ENCODE measurements around the gene CNBD2. TPM values are rescaled to one million over a fixed set of nuclear protein-coding genes. Genes with fewer than 3 reads are reported as not detected.
"Not testable (repeated sequence)": the region's sequence is repeated elsewhere in the genome, so short reads cannot be mapped to it uniquely, and the experiment has no call there.

Gene CNBD2
- total RNA-seq, 2 donors from 2014 or later, result 1.0 to 4.0 TPM

GRCh38 chr20:35942243-35942642, 26.1 kb upstream of the CNBD2 start:
- TF ChIP-seq, protein P1, sequence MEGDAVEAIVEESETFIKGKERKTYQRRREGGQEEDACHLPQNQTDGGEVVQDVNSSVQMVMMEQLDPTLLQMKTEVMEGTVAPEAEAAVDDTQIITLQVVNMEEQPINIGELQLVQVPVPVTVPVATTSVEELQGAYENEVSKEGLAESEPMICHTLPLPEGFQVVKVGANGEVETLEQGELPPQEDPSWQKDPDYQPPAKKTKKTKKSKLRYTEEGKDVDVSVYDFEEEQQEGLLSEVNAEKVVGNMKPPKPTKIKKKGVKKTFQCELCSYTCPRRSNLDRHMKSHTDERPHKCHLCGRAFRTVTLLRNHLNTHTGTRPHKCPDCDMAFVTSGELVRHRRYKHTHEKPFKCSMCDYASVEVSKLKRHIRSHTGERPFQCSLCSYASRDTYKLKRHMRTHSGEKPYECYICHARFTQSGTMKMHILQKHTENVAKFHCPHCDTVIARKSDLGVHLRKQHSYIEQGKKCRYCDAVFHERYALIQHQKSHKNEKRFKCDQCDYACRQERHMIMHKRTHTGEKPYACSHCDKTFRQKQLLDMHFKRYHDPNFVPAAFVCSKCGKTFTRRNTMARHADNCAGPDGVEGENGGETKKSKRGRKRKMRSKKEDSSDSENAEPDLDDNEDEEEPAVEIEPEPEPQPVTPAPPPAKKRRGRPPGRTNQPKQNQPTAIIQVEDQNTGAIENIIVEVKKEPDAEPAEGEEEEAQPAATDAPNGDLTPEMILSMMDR (IDR thresholded peaks at IDR 0.05), result no peak
- Histone ChIP-seq H3K4me1 (no peaks in the 10 kb centered on the region), H3K27me3 (no peaks in the 10 kb centered on the region), H3K36me3 (peaks cover 40% of the 10 kb centered on the region), H3K4me3 (no peak overlapping the region), H3K9me3 (no peaks in the 10 kb centered on the region), H3K27ac (no peak overlapping the region)
- DNase-seq (ENCODE audit: low spot score), result no peak

- DNase-seq (ENCODE audit: low spot score), result no peak
- H3K27ac ChIP-seq, result no peak overlapping the region
- peaks cover 0 to 6% of the 10 kb centered on the region in 2 donors for H3K4me1 ChIP-seq
- no peaks in the 10 kb centered on the region for H3K36me3 ChIP-seq
- no peaks in the 10 kb centered on the region for H3K27me3 ChIP-seq
- no peak overlapping the region for H3K4me3 ChIP-seq
- no peaks in the 10 kb centered on the region for H3K9me3 ChIP-seq
- TF ChIP-seq, protein P1 (IDR thresholded peaks at IDR 0.05), result peak in 1 of 2 donors; percentile 27
These were observed 20.9 kb upstream of the CNBD2 start for GRCh38 chr20:35947489-35947888.

GRCh38 chr20:35947907-35948306, 20.5 kb upstream of the CNBD2 start:
- peaks cover 0 to 10% of the 10 kb centered on the region in 2 donors for H3K4me1 ChIP-seq
- no peak overlapping the region for H3K4me3 ChIP-seq
- TF ChIP-seq, protein P1 (IDR thresholded peaks at IDR 0.05), result no peak
- H3K27me3 ChIP-seq, result no peaks in the 10 kb centered on the region
- H3K27ac ChIP-seq, result no peak overlapping the region
- DNase-seq (ENCODE audit: low spot score), result no peak
- H3K9me3 ChIP-seq, result no peaks in the 10 kb centered on the region
- no peaks in the 10 kb centered on the region for H3K36me3 ChIP-seq

- H3K4me3 ChIP-seq, result no peak overlapping the region
- H3K27me3 ChIP-seq, result no peaks in the 10 kb centered on the region
- TF ChIP-seq, protein P1 (IDR thresholded peaks at IDR 0.05), result no peak
- no peak for DNase-seq (ENCODE audit: low spot score)
- peaks cover 0 to 17% of the 10 kb centered on the region in 2 donors for H3K4me1 ChIP-seq
- H3K27ac ChIP-seq, result no peak overlapping the region
- H3K9me3 ChIP-seq, result no peaks in the 10 kb centered on the region
- H3K36me3 ChIP-seq, result no peaks in the 10 kb centered on the region
These were observed 18.3 kb upstream of the CNBD2 start for GRCh38 chr20:35950093-35950492.

DNA sequence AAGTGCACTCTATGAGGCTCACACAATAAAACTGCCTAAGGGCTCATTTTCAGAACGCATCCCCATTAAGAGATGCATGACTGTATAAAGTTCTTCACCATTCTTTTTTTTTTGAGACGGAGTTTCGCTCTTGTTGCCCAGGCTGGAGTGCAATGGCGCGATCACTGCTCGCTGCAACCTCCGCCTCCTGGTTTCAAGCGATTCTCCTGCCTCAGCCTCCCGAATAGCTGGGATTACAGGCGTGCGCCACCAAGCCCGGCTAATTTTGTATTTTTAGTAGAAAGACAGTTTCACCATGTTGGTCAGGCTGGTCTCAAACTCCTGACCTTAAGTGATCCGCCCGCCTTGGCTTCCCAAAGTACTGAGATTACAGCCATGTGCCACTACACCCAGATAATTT, 16.3 kb upstream of the CNBD2 start:
- H3K27ac ChIP-seq, result peak overlapping the region in 1 of 2 donors; percentile 97
- H3K4me3 ChIP-seq; H3K36me3 ChIP-seq; DNase-seq (ENCODE audit: low spot score); H3K27me3 ChIP-seq; H3K9me3 ChIP-seq: not testable (repeated sequence)
- peaks cover 0 to 21% of the 10 kb centered on the region in 2 donors for H3K4me1 ChIP-seq

DNA sequence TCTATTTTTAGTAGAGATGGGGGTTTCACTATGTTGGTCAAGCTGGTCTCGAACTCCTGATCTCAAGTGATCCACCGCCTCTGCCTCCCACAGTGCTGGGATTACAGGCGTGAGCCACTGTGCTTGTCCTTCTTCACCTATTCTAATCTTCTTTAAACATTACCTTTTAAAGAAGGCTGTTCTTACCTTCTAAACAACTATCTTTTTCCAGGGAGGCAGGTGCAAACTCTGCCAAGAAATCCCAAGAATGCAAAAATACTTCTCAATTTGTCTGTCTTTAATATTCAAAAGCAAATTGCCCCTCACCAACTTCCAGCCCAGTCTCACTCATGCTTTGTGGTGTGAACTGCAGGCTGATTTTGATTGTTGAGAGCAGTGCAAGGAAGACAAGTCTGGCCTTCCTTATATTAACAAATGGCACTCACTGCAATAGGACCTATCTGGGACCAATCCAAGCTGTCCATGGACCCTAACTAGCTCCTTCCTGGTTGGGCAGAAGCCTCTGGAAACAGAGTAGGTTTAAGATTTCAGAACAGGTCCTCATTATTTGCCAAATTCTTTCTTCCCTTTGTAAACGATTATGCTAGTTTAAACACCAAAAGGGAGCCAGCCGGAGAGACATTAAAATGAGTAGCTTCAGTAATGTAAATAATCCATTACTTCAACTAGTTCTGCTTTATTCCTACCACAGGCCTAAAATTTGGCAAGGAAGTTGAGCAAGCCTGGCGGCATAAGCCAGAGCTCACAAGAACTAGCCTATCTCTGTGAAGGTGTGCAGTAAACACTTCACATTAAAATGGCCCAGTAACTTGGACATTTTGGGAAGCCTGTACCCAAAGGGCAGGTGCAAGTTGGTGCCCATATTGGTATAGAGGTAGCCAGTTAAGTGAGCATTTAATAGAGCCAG, 15.7 kb upstream of the CNBD2 start:
- Histone ChIP-seq H3K9me3 (no peaks in the 10 kb centered on the region), H3K4me1 (peaks cover 0 to 21% of the 10 kb centered on the region in 2 donors), H3K4me3 (peak overlapping the region; percentile 93 to 98), H3K27me3 (no peaks in the 10 kb centered on the region), H3K36me3 (no peaks in the 10 kb centered on the region), H3K27ac (peak overlapping the region; percentile 97 to 99)
- DNase-seq (ENCODE audit: low spot score), result no peak
- TF ChIP-seq, protein P1 (IDR thresholded peaks at IDR 0.05), result no peak
